Fibroblast of villous mesenchyme (primary cell): ENCODE results near the gene FMO2. TPM values are rescaled to one million over a fixed set of nuclear protein-coding genes. Genes with fewer than 3 reads are reported as not detected.

ENCODE experiments used
- DNase-seq: peaks from one replicate; pipeline ENCODE4 v3.0.0-alpha.2; 2010; ENCODE audit warnings: low read depth
- H3K4me3 ChIP-seq: 2 replicates; pipeline ENCODE4 v1.5.1; 2011; ENCODE audit warnings: low read depth, mild to moderate bottlenecking, low read length
- total RNA-seq: library from RNA; depleted of rRNA; stranded (reverse); fragments of >200 nt; gene quantifications from 2 replicates; pipeline ENCODE4 v1.2.3, GENCODE V29; 2012
- TF ChIP-seq, protein P1 (sequence below): IDR thresholded peaks from 2 replicates; pipeline ENCODE4 v1.5.1; 2012; ENCODE audit warnings: low read depth, mild to moderate bottlenecking, low read length; ENCODE audit not compliant: insufficient read depth

The FMO2 gene
- total RNA-seq, 1 donor: 1.7 TPM

DNA sequence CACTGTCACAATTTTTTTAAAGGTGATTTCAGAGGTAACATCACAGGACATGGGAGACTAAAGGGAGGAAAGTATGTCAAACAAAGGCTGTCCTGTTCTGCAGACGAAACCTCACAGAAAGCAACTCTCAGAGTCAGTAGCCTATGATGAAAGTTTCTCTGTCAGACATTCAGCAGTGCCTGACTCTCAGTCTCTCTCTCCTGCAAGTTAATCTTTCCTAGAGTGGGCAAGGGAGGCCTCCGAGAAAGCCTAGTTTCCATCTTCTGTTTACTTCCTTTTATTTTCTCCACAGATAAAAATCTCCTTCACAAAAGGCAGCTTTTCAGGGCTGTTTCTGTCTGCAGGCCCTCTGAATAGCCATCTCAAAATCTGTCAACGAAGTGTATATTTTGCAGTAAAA lies 24.9 kb upstream of the FMO2 start:
- TF ChIP-seq, protein P1, sequence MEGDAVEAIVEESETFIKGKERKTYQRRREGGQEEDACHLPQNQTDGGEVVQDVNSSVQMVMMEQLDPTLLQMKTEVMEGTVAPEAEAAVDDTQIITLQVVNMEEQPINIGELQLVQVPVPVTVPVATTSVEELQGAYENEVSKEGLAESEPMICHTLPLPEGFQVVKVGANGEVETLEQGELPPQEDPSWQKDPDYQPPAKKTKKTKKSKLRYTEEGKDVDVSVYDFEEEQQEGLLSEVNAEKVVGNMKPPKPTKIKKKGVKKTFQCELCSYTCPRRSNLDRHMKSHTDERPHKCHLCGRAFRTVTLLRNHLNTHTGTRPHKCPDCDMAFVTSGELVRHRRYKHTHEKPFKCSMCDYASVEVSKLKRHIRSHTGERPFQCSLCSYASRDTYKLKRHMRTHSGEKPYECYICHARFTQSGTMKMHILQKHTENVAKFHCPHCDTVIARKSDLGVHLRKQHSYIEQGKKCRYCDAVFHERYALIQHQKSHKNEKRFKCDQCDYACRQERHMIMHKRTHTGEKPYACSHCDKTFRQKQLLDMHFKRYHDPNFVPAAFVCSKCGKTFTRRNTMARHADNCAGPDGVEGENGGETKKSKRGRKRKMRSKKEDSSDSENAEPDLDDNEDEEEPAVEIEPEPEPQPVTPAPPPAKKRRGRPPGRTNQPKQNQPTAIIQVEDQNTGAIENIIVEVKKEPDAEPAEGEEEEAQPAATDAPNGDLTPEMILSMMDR: no peak
- no peak for DNase-seq
- no peak overlapping the region for H3K4me3 ChIP-seq

DNA sequence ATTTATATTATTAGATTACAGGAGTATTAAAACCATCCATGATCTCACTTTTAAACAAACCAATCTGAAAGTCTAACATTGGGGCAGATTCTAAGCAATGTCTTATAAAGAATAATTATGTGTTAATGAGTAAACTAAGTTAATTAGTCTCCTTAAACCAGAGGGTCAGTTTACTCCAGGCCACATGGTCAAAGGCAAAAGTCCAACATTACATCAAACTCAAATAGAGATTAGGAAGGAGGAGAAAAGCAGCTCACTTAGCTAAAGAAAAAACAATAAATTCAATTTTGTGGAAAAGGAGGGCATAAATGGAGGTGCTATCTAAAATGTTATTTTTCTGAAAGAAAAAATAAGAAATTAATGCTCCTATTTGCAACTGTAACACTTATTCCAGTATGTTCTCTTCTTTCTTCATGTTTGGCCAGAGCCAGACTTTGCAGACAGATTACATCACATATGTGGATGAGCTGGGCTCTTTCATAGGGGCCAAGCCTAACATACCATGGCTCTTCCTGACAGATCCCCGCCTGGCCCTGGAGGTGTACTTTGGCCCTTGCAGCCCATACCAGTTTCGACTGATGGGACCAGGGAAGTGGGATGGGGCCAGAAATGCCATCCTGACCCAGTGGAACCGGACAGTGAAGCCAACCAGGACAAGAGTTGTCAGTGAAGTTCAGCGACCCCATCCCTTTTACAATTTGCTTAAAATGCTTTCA lies 24.3 kb upstream of the FMO2 start:
- H3K4me3 ChIP-seq: no peak overlapping the region
- TF ChIP-seq, protein P1: no peak
- no peak for DNase-seq

DNA sequence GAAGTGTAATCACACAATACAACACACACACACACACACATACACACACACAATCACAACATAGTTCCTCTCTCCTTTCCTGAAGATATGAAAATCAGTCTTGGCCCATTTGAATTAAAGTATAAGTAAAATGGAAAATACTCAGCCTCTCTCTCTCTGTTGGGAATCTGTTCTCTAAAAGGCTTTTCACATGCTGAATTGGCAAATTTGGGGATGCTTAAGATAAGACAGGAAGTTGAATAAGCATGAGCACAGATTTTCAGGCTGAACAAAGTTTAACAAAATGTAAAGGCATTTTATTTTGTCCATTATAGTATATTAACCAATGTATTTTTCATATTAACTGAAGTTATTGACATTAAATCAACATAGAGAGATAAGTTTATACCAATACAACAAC lies 23.7 kb upstream of the FMO2 start:
- H3K4me3 ChIP-seq: no peak overlapping the region
- TF ChIP-seq, protein P1: no peak
- no peak for DNase-seq

DNA sequence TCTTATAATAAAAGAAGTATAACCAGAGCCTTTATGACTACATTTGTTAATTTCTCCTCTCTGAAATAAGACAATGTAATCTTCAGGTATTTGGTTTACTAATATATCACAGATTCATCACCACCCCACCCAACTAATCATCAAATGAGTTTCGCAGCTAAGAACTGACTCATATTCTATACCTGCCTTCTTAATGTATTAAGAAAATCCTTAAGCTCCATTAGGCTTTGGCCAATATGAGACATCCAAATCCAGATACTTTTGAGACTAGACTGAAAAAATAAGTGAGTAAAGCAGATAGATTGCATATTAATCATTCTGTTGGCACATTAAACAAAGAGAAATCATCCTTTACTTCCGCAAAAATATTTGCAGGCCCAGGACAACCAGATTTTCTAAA lies 18.7 kb upstream of the FMO2 start:
- no peak for DNase-seq
- TF ChIP-seq, protein P1: no peak

DNA sequence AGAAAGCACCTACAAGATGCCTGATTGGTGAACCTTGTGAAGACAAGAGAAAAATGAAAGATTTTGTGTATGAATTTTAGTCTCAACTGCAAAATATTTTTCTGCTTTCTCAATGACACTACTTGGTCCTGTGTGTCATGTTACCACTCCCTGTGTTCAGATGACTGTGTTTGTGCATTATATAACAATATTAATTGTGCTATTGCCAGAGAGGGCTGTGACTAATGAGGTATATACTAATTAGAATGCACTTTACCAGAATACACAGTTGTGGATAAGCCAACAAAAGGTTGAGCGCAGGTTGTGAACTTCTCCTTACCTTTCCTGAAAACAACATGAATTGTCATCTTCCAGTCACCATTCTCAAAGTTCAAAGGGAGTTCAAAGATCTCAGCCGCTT lies 17.3 kb upstream of the FMO2 start:
- no peak for DNase-seq
- H3K4me3 ChIP-seq: no peak overlapping the region
- TF ChIP-seq, protein P1: no peak

More for the DNA sequence above, 18.7 kb upstream of the FMO2 start:
- H3K4me3 ChIP-seq: no peak overlapping the region

DNA sequence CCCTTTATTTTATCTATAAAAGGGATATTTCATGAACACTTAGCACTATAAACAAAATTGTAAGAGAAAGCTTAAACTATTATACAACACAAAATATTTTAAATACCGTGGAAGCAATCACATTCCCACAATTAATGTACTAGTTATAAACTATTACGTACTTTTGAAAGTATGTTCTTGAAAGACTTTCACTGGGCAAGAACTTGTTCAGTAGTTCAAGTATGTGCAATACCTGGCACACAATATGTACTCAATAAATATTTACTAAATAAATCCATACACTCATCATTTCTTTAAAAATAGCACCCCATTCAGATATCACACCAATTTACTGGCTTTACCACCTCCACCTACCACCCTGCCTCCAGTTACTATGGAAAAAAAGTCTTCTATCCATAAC lies 12.6 kb upstream of the FMO2 start:
- TF ChIP-seq, protein P1: no peak
- no peak for DNase-seq
- H3K4me3 ChIP-seq: no peak overlapping the region

DNA sequence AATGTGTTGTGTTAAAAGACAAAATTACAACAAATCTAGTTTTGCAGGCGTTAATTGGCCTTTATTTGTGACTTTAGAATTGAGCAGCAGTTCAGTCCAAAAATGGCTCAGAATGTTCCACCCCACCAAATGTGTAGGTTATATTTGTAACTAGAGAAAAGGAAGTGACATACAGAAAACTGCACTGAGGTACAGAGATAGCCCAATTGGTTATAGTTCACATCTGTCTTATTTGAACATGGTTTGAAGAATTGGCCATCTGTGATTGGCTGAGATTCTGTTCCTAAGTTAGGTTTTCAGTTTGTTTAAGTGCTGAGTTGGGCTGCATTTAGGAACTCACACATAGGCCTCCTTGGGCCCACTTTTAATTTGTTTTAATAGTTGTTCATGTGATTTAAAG lies 12.0 kb upstream of the FMO2 start:
- H3K4me3 ChIP-seq: no peak overlapping the region
- DNase-seq: no peak
- TF ChIP-seq, protein P1: no peak
